ENCODE results near the gene SKA1. TPM values are rescaled to one million over a fixed set of nuclear protein-coding genes. Genes with fewer than 3 reads are reported as not detected.
A peak's percentile ranks its signal among the peaks of the same experiment; 100 is the strongest.

Gene SKA1, protein sequence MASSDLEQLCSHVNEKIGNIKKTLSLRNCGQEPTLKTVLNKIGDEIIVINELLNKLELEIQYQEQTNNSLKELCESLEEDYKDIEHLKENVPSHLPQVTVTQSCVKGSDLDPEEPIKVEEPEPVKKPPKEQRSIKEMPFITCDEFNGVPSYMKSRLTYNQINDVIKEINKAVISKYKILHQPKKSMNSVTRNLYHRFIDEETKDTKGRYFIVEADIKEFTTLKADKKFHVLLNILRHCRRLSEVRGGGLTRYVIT
- total RNA-seq: 0.52 TPM
- long read RNA-seq, partial matches to known transcripts: 0 of 1 reads
- long read RNA-seq, other reads (novel, unspliced or antisense): 1 of 1 reads

DNA sequence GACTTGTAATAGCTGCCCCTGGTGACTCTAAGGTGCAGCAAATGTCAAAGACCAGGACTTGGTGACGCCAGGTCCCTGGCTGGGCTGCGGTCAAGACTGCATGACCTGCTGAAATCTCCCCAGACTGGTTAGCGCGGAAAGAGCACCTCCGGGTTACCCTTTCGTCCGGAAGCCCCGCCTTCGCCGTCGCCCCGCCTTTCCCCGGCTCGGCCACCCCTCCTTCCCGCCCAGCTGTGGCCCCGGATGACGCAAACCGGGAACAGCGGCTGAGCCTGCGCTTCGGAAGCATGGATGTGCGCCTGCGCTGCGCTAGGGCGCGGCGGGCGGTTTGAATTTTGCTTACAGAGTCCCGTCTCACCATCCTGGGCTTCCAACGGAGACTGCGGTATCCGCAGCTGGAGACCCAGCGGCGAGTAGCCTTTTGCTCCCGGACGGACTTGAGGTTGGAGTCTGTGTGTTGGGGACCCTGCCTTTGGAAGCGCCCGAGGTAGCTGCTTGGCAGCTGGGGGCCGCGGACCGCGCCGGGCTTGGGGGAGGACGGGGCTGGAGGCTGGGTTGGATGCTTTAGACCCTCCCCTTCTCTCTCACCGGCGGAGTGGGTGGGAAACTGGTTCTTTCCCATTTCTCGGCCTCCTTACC, at the start of gene SKA1:
Gene SKA1, plus strand, starts transcription at position 294 of the 639 bp plus-strand sequence. CDS start 785 bp downstream, outside the sequence.
- Histone ChIP-seq H3K27ac (peak within 1 kb of the TSS; percentile 77), H3K27me3 (no peaks in the 10 kb centered on the region), H3K36me3 (no peaks in the 10 kb centered on the region), H3K4me3 (peak within 1 kb of the TSS; percentile 57), H3K4me1 (peaks cover 5% of the 10 kb centered on the region), H3K9me3 (peaks cover 4% of the 10 kb centered on the region)
- DNase-seq (peak; percentile 96), ATAC-seq (peak; percentile 100)
- TF ChIP-seq, protein P1, sequence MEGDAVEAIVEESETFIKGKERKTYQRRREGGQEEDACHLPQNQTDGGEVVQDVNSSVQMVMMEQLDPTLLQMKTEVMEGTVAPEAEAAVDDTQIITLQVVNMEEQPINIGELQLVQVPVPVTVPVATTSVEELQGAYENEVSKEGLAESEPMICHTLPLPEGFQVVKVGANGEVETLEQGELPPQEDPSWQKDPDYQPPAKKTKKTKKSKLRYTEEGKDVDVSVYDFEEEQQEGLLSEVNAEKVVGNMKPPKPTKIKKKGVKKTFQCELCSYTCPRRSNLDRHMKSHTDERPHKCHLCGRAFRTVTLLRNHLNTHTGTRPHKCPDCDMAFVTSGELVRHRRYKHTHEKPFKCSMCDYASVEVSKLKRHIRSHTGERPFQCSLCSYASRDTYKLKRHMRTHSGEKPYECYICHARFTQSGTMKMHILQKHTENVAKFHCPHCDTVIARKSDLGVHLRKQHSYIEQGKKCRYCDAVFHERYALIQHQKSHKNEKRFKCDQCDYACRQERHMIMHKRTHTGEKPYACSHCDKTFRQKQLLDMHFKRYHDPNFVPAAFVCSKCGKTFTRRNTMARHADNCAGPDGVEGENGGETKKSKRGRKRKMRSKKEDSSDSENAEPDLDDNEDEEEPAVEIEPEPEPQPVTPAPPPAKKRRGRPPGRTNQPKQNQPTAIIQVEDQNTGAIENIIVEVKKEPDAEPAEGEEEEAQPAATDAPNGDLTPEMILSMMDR (IDR thresholded peaks at IDR 0.05): no peak
- intact Hi-C loops (cut with DNase I): no loop called here

DNA sequence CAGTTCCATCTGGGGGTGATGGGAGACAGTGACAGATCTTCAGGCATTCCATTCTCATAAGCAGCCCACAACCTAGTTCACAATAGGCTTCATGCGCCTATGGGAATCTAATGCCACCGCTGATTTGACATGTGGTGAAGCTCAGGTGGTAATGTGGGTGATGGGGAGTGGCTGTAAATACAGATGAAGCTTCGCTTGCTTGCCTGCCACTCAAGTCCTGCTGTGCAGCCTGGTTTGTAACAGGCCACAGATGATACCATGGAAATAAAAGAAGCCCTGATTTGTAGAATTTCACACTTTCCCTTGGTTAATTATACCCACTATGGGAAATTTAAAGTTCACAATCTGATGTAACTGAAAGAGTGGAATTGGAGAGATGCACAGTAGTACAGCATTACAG, 46.9 kb upstream of the SKA1 start:
- Histone ChIP-seq H3K4me3 (no peak overlapping the region), H3K9me3 (no peaks in the 10 kb centered on the region), H3K4me1 (no peaks in the 10 kb centered on the region), H3K36me3 (no peaks in the 10 kb centered on the region), H3K27ac (no peak overlapping the region), H3K27me3 (peaks cover 27% of the 10 kb centered on the region)
- intact Hi-C loops (cut with DNase I): no loop called here
- ATAC-seq: no peak
- DNase-seq: no peak
- TF ChIP-seq, protein P1 (IDR thresholded peaks at IDR 0.05): no peak

DNA sequence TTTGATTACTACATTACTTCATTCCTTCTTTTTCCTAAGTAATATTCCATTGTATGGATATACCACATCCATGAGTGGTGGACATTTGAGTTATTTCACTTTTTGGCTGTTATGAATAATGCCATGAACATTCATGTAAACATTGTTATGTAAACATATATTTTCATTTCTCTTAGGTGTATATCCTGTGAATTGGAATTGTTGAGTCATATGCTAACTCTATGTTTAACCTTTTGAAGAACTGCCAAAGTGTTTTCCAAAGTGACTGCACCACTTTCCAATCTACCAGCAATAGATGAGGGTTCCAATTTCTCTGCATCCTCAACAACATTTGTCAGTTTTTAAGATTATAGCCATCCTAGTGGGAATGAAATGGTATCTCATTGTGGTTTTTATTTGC, 44.7 kb upstream of the SKA1 start:
- ATAC-seq: no peak
- peaks cover 27% of the 10 kb centered on the region for H3K27me3 ChIP-seq
- no peak overlapping the region for H3K4me3 ChIP-seq
- no peaks in the 10 kb centered on the region for H3K9me3 ChIP-seq
- H3K4me1 ChIP-seq: no peaks in the 10 kb centered on the region
- intact Hi-C loops (cut with DNase I): no loop called here
- H3K27ac ChIP-seq: no peak overlapping the region
- TF ChIP-seq, protein P1 (IDR thresholded peaks at IDR 0.05): no peak
- no peaks in the 10 kb centered on the region for H3K36me3 ChIP-seq
- DNase-seq: no peak

DNA sequence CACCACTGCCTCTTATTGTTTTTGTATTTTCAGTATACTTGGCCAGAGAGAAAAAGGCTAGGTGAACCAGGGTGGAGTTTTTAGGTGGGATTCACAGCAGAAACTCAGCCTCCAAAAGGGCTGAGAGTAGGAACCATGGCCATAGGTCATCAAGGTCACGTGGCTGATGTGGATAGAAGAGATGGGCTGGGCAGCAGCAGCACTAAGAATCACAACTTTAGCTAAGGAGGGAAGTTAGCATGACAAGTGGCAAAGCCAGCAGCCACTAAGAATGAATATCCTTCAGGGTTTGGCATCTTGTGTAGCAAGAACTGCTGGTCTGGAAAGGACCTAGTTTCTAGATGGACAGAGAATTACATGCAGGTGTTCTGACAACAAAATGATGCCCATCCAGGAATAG, 43.2 kb upstream of the SKA1 start:
- TF ChIP-seq, protein P1 (IDR thresholded peaks at IDR 0.05): no peak
- ATAC-seq: no peak
- Histone ChIP-seq H3K36me3 (no peaks in the 10 kb centered on the region), H3K4me1 (no peaks in the 10 kb centered on the region), H3K4me3 (no peak overlapping the region), H3K27ac (no peak overlapping the region), H3K9me3 (no peaks in the 10 kb centered on the region), H3K27me3 (peaks cover 19% of the 10 kb centered on the region)
- intact Hi-C loops (cut with DNase I): no loop called here
- no peak for DNase-seq

DNA sequence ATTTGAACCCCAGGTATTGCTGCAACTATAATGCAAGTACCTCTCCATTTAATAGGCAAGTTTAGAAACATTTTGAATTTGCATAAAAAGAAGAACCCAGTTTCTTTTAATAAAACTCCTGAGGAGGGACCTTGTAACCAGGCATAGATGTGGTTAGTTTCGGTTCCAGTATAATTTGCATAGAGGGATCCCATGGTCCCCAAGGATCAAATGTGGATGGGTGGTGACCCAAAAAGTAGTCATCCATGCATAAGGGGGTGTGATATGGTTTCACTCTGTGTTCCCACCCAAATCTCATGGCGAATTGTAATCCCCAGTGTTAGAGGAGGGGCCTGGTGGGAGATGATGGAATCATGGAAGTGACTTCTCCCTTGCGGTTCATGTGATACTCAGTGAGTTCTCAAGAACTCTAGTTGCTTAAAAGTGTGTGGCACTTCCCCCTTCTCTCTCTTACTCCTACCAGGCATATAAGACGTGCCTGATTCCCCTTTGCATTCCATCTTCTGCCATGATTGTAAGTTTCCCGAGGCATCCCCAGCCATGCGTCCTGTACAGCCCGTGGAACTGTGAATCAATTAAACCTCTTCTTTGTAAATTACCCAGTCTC, 40.2 kb upstream of the SKA1 start:
- no peak overlapping the region for H3K4me3 ChIP-seq

More for the DNA sequence above, 40.2 kb upstream of the SKA1 start:
- intact Hi-C loops (cut with DNase I): no loop called here
- Histone ChIP-seq H3K9me3 (no peaks in the 10 kb centered on the region), H3K27me3 (peaks cover 18% of the 10 kb centered on the region), H3K36me3 (no peaks in the 10 kb centered on the region), H3K27ac (no peak overlapping the region), H3K4me1 (no peaks in the 10 kb centered on the region)
- TF ChIP-seq, protein P1 (IDR thresholded peaks at IDR 0.05): no peak
- DNase-seq (no peak), ATAC-seq (no peak)
